NCI-H446 (cell line): ENCODE measurements around the gene CENPO.

Experiments
- DNase-seq, 2 experiments: peaks; one replicate each; lab custom pipeline; 2025; lab: John Stamatoyannopoulos, UW

The CENPO gene

GRCh38 chr2:24863641-24864040 is 70.4 kb downstream of the CENPO start:
- no peak for DNase-seq

- no peak for DNase-seq
These were observed 73.7 kb downstream of the CENPO start for GRCh38 chr2:24866946-24867345.

DNA sequence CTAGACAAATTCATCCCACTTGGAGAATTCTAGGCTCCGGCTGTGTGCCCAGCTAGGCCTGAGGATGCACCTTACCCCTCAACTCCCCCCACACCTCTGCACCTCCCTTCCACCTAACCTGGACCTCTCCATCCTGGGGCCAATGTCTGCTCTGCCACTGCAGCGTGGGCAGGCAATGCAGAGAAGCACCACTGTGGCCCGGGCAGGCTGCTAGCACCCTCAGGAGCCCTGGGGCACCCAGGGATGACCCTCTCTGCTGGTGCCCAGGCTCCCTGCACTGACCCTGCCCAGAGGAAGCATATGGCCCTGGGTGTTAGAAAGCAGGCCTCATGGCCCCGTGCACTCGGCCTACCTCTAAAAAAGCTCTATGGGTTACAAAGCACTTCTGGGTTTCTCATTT is 77.2 kb downstream of the CENPO start:
- DNase-seq: no peak

DNA sequence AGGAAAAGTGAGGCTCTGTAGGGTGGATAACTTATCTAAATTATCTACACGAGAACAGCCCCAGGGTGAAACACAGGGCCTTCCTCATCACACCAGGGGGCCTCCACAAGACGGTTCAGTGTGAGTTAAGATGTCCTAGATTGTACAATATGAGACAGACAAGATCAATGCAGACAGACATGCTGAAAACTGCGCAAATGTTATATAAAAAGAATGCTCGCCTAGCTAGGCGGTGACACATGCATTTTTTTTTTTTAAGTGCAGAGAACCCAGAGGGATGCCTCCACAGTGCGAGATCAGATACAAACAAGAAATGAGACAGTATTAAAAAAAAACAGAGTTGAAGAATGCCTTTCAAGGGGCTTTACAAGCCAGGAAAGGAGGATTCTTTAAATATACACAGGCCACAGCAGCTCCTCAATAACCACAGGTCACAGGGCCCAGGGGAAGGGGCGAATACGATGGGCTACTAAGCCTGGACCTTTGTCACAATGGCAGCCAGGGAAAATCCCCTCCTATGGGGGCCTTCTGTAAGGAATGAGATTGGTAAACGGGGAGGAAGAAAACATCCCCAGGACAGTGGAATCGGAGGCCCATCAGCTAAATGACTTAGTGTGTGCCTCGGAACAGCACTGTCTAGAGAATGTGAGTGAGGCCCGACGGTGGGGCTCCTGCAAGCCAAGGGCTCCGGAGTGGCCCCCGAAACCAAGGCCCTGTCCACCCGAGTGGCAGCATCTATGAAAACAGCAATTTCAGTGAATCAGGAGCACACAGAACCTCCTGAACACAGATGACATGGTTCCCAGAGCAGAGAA is 77.9 kb downstream of the CENPO start:
- DNase-seq: no peak

DNA sequence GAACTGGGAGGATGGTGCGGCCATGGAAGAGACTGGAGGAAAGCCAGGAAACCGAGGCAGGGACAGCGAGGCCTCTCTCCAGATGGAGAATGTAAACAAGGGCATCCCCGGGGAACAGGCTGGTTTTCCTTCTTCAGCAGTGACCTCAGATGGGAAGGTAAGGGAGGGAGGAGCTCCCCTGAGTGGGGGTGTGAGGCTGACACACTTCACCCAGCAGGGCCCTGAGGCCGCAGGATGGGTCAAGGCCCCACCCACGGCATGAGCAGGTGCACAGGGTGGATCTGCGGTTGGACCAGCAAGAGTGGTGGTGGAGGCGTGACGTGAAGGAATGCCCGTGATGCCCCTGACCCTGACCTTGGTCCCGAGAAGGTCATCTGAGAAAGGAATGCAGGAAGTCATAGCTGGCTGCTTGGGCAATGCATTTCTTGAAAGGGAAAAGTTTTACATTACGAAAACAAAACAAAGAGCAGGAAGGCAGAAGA is 78.7 kb downstream of the CENPO start:
- no peak for DNase-seq
